Endothelial cell of umbilical vein (primary cell): ENCODE data around the gene BSG. TPM values are rescaled to one million over a fixed set of nuclear protein-coding genes. Genes with fewer than 3 reads are reported as not detected.
A peak's percentile ranks its signal among the peaks of the same experiment; 100 is the strongest.

Experiments used
- BruUV-seq: library from RNA; stranded (reverse); fragments of 400-500 nt; replicated peaks from 2 replicates; lab custom pipeline; 2021; lab: Mats Ljungman, UMichigan
- CTCF ChIA-PET: fragments of 300-600, 350-600 bp; sonication (Branson Sonifier 250); formaldehyde crosslinking; loops from one replicate; lab custom pipeline; 2021; ENCODE audit warnings: antibody characterized with exemption, inconsistent platforms; lab: Charles Lee
- POLR2A ChIA-PET: fragments of 300-600, 350-600 bp; sonication (Branson Sonifier 250); formaldehyde crosslinking; loops from one replicate; lab custom pipeline; 2021; ENCODE audit warnings: antibody characterized with exemption, inconsistent platforms; lab: Charles Lee
- DNase-seq: peaks from one replicate; pipeline ENCODE4 v3.0.0-alpha.2; 2011; ENCODE audit warnings: low read depth, low spot score
- FAIRE-seq: peaks from 2 replicates; lab custom pipeline; 2011; peaks lifted over from hg19 to GRCh38; lab: Jason Lieb, UNC
- H2AFZ ChIP-seq: 2 replicates; pipeline ENCODE4 v1.6.0; 2012; ENCODE audit warnings: low read depth, low read length, control low read depth, inconsistent platforms
- H3K27ac ChIP-seq: 2 replicates; pipeline ENCODE4 v1.5.1; 2011; ENCODE audit warnings: low read depth, mild to moderate bottlenecking, control low read depth, low read length, moderate library complexity; ENCODE audit not compliant: insufficient read depth
- H3K27me3 ChIP-seq, 2 experiments: 2 replicates each; pipeline versions ENCODE4 v1.6.0 to v1.6.1; 2011; ENCODE audit warnings: low read length in 2 of 2, mixed read lengths in 1 of 2; ENCODE audit not compliant: control insufficient read depth in 2 of 2, insufficient read depth in 2 of 2
- H3K36me3 ChIP-seq, 2 experiments: 2 replicates in 1 of 2; 3 replicates in 1 of 2; pipeline ENCODE4 v1.5.1; 2011; ENCODE audit warnings: low read length in 2 of 2, mild to moderate bottlenecking in 1 of 2, moderate library complexity in 1 of 2; ENCODE audit not compliant: control insufficient read depth in 2 of 2, insufficient read depth in 2 of 2; ENCODE audit errors: extremely low read depth in 1 of 2
- H3K4me1 ChIP-seq: 3 replicates; pipeline ENCODE4 v1.5.1; 2011; ENCODE audit warnings: mild to moderate bottlenecking, low read length; ENCODE audit not compliant: control insufficient read depth, insufficient read depth; ENCODE audit errors: extremely low read depth
- H3K4me2 ChIP-seq: 2 replicates; pipeline ENCODE4 v1.6.1; 2011; ENCODE audit warnings: low read length, control low read depth, mixed read lengths; ENCODE audit not compliant: insufficient read depth
- H3K4me3 ChIP-seq, 3 experiments: fragments of 200-600 bp in 1 of 3; sonication (generic), shearing (Covaris generic) in 1 of 3; replicated peaks in 1 of 3; 2 replicates each; pipeline ENCODE4 v1.5.1; 2011 to 2016; ENCODE audit warnings: control low read depth in 3 of 3, low read length in 3 of 3, mild to moderate bottlenecking in 2 of 3, inconsistent platforms in 1 of 3, low read depth in 1 of 3, moderate library complexity in 1 of 3; ENCODE audit not compliant: insufficient read depth in 1 of 3
- H3K79me2 ChIP-seq: 2 replicates; pipeline ENCODE4 v1.6.0; 2012; ENCODE audit warnings: low read length, inconsistent platforms; ENCODE audit not compliant: control insufficient read depth, insufficient read depth
- H3K9ac ChIP-seq: replicated peaks from 2 replicates; pipeline ENCODE3; 2011; ENCODE audit warnings: low read length, control low read depth; ENCODE audit not compliant: insufficient read depth; ENCODE audit errors: extremely low read depth
- H3K9me1 ChIP-seq: replicated peaks from 3 replicates; pipeline ENCODE4 v1.6.0; 2011; ENCODE audit warnings: mild to moderate bottlenecking, low read length; ENCODE audit not compliant: control insufficient read depth, insufficient read depth; ENCODE audit errors: extremely low read depth
- H3K9me3 ChIP-seq: replicated peaks from 2 replicates; pipeline ENCODE4 v1.5.1; 2012; ENCODE audit warnings: low read length, inconsistent platforms; ENCODE audit not compliant: control insufficient read depth, insufficient read depth
- H4K20me1 ChIP-seq: replicated peaks from 2 replicates; pipeline ENCODE3; 2011; ENCODE audit warnings: mild to moderate bottlenecking, low read length; ENCODE audit not compliant: control insufficient read depth, insufficient read depth; ENCODE audit errors: extremely low read depth
- JUN ChIP-seq: IDR thresholded peaks from 2 replicates; pipeline ENCODE4 v1.6.1; 2011; ENCODE audit warnings: borderline replicate concordance, low read depth; ENCODE audit not compliant: insufficient read length, insufficient read depth
- dilution Hi-C: fragments of 300-500 bp; cut with MboI; formaldehyde crosslinking; loops from one replicate; pipeline ENCODE4 v1.15.0; 2019; ENCODE audit warnings: low sequenced_read_pairs; ENCODE audit not compliant: extremely low pct_ligation_motif_present
- intact Hi-C: fragments of 100-400 bp; cut with micrococcal nuclease; formaldehyde crosslinking; loops from one replicate; pipeline ENCODE4 v1.10.0; 2022
- polyA plus RNA-seq, 4 experiments: library from polyadenylated mRNA; depleted of rRNA in 3 of 4; stranded (reverse) in 3 of 4; unstranded in 1 of 4; fragments of >200 nt; gene quantifications; 2 replicates each; pipeline versions ENCODE4 v1.2.1 to v1.2.3, GENCODE V29; 2011 to 2012; ENCODE audit warnings: missing spikeins in 1 of 4
- total RNA-seq: library from RNA; stranded (reverse); gene quantifications from 2 replicates; pipeline ENCODE4 v1.2.3, GENCODE V29; 2021
- TF ChIP-seq, protein P1 (sequence below), 2 donors: IDR thresholded peaks; 1 replicate in 1 of 2; 2 replicates in 1 of 2; pipeline ENCODE4 v1.5.1; 2011; ENCODE audit warnings: low read length in 2 of 2, mild to moderate bottlenecking in 2 of 2, moderate library complexity in 2 of 2, control low read depth in 1 of 2, inconsistent platforms in 1 of 2, low read depth in 1 of 2; ENCODE audit not compliant: insufficient read depth in 1 of 2; ENCODE audit errors: extremely low read depth in 1 of 2

Gene BSG
- total and polyA plus RNA-seq, 2 donors (not counting 3 experiments of a cell fraction or from before 2014, with no cell fraction given), result 485 to 661 TPM

DNA sequence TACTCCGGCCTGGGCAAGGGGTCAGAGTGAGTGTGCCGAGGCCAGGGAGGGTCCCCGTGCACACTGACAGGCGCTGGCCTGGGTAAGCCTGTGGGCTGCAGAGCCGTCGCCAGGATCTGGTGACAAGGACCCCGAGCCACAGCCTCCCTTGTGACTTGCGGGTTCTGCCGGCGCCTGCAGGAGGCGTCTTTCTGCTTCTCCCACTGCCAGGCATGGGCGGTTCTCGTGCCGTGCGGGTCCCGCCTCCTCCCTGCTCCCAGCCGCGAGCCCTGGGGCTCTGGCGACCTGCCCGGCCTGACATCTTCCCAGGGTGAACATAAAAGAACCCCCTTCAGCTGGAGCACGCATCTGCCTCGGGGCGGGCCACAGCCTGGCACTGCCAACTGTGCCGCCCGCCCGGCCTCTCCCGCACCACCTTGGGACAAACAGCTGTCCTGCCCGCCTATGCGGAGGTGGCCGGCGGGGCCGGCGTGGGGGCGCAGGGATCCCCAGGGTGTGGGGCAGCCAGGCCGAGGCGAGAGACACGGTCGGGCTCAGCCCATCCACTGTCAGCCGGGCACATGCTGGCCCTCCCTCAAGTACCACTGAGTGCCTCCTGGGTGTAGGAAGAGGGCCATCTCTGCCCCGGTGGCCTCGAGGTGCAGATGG lies 15.8 kb downstream of the BSG start:
- Histone ChIP-seq H3K9ac (no peak overlapping the region), H3K9me3 (no peaks in the 10 kb centered on the region), H2AFZ (no peak overlapping the region), H3K27ac (no peak overlapping the region), H3K9me1 (no peaks in the 10 kb centered on the region), H3K36me3 (peaks cover 0 to 3% of the 10 kb centered on the region in 2 experiments), H4K20me1 (no peaks in the 10 kb centered on the region), H3K27me3 (peaks cover 10 to 13% of the 10 kb centered on the region in 2 experiments), H3K4me3 (no peak overlapping the region), H3K4me2 (no peak overlapping the region), H3K4me1 (no peaks in the 10 kb centered on the region), H3K79me2 (no peaks in the 10 kb centered on the region)
- dilution Hi-C loops (no loop called here), intact Hi-C loops (loop anchor here (2.0 kb wide), 2 partner anchors 15 to 45 kb away; partner anchors contain the start of genes BSG and POLRMT)
- ChIA-PET CTCF (interaction anchor here (0.8 to 1.0 kb wide), 2 partner anchors 12 to 146 kb away, joined by 3 to 4 read pairs; no protein-coding TSS in a partner anchor), POLR2A (no interaction called here)
- BruUV-seq, result no TSS peak
- TF ChIP-seq, protein P1, sequence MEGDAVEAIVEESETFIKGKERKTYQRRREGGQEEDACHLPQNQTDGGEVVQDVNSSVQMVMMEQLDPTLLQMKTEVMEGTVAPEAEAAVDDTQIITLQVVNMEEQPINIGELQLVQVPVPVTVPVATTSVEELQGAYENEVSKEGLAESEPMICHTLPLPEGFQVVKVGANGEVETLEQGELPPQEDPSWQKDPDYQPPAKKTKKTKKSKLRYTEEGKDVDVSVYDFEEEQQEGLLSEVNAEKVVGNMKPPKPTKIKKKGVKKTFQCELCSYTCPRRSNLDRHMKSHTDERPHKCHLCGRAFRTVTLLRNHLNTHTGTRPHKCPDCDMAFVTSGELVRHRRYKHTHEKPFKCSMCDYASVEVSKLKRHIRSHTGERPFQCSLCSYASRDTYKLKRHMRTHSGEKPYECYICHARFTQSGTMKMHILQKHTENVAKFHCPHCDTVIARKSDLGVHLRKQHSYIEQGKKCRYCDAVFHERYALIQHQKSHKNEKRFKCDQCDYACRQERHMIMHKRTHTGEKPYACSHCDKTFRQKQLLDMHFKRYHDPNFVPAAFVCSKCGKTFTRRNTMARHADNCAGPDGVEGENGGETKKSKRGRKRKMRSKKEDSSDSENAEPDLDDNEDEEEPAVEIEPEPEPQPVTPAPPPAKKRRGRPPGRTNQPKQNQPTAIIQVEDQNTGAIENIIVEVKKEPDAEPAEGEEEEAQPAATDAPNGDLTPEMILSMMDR (IDR thresholded peaks at IDR 0.05; ENCODE audit: extremely low read depth in 1 of 2, insufficient read depth in 1 of 2, low read depth in 1 of 2, low read length in 2 of 2), result peak; percentile 62 to 78
- no peak for TF ChIP-seq JUN
- FAIRE-seq (peak; percentile 81), DNase-seq (peak; percentile 59)
